ENCODE measurements around the gene UBE2C. TPM values are rescaled to one million over a fixed set of nuclear protein-coding genes. Genes with fewer than 3 reads are reported as not detected.

UBE2C gene
- polyA plus RNA-seq, 1 donor from 2014 or later: 2.5 TPM

DNA sequence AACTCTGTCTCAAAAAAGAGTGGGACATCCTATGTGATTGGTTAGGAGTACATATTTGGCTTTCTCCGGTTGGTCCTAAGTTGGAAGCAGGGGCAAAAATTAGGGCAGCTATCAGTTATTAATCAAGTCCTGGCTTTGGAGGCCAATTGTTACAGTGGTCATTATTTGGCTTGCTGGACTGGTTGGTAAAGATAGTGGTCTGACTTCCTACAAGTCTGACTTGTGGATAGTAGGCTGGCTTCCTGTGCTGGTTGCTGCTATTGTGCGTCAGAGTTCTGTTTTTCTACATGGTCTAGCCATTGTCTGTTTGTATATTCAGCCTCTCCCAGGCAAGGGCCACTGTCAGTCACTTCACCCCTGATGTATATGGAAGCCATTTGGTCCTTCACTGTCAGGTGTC is 37.8 kb downstream of the UBE2C start:
- no peak overlapping the region for H3K4me2 ChIP-seq (ENCODE audit: low read length)
- TF ChIP-seq EZH2 (IDR thresholded peaks at IDR 0.05; ENCODE audit: borderline replicate concordance, insufficient read depth, low read length, poor library complexity, severe bottlenecking): no peak
- TF ChIP-seq, protein P1, sequence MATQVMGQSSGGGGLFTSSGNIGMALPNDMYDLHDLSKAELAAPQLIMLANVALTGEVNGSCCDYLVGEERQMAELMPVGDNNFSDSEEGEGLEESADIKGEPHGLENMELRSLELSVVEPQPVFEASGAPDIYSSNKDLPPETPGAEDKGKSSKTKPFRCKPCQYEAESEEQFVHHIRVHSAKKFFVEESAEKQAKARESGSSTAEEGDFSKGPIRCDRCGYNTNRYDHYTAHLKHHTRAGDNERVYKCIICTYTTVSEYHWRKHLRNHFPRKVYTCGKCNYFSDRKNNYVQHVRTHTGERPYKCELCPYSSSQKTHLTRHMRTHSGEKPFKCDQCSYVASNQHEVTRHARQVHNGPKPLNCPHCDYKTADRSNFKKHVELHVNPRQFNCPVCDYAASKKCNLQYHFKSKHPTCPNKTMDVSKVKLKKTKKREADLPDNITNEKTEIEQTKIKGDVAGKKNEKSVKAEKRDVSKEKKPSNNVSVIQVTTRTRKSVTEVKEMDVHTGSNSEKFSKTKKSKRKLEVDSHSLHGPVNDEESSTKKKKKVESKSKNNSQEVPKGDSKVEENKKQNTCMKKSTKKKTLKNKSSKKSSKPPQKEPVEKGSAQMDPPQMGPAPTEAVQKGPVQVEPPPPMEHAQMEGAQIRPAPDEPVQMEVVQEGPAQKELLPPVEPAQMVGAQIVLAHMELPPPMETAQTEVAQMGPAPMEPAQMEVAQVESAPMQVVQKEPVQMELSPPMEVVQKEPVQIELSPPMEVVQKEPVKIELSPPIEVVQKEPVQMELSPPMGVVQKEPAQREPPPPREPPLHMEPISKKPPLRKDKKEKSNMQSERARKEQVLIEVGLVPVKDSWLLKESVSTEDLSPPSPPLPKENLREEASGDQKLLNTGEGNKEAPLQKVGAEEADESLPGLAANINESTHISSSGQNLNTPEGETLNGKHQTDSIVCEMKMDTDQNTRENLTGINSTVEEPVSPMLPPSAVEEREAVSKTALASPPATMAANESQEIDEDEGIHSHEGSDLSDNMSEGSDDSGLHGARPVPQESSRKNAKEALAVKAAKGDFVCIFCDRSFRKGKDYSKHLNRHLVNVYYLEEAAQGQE (IDR thresholded peaks at IDR 0.05; ENCODE audit: borderline replicate concordance): no peak
- TF ChIP-seq EP300 (conservative IDR thresholded peaks at IDR 0.05; ENCODE audit: poor library complexity, severe bottlenecking): no peak
- TF ChIP-seq POLR2AphosphoS5 (IDR thresholded peaks at IDR 0.05): no peak
- no peak for TF ChIP-seq SMC3 (conservative IDR thresholded peaks at IDR 0.05; ENCODE audit: poor library complexity)
- H3K9me3 ChIP-seq (ENCODE audit: low read length): no peaks in the 10 kb centered on the region
- no peak overlapping the region for H2AFZ ChIP-seq (ENCODE audit: low read depth, low read length)
- H3K36me3 ChIP-seq (ENCODE audit: insufficient read depth, low read length): no peaks in the 10 kb centered on the region
- no peaks in the 10 kb centered on the region for H4K20me1 ChIP-seq (ENCODE audit: insufficient read depth)
- no peak overlapping the region for H3K9ac ChIP-seq (ENCODE audit: low read length)
- H3K27me3 ChIP-seq (ENCODE audit: insufficient read depth, low read depth, low read length): no peaks in the 10 kb centered on the region
- no peak overlapping the region for H3K27ac ChIP-seq (ENCODE audit: low read length)
- no peaks in the 10 kb centered on the region for H3F3A ChIP-seq (ENCODE audit: insufficient read depth, low read length, poor library complexity, severe bottlenecking)
- H3K79me2 ChIP-seq (replicated peaks; ENCODE audit: insufficient read depth, low read length): no peaks in the 10 kb centered on the region
- no peaks in the 10 kb centered on the region for H3K9me2 ChIP-seq (ENCODE audit: insufficient read depth, low read length)
- no peak overlapping the region for H3K4me3 ChIP-seq (ENCODE audit: low read length)

- Histone ChIP-seq H3K27me3 (ENCODE audit: insufficient read depth, low read depth, low read length) (no peaks in the 10 kb centered on the region), H3K4me2 (ENCODE audit: low read length) (no peak overlapping the region), H3K9me3 (ENCODE audit: low read length) (no peaks in the 10 kb centered on the region), H3K9me2 (ENCODE audit: insufficient read depth, low read length) (no peaks in the 10 kb centered on the region), H3F3A (ENCODE audit: insufficient read depth, low read length, poor library complexity, severe bottlenecking) (no peaks in the 10 kb centered on the region), H3K79me2 (replicated peaks; ENCODE audit: insufficient read depth, low read length) (peaks cover 3% of the 10 kb centered on the region), H3K9ac (ENCODE audit: low read length) (no peak overlapping the region), H4K20me1 (ENCODE audit: insufficient read depth) (no peaks in the 10 kb centered on the region), H3K27ac (ENCODE audit: low read length) (no peak overlapping the region), H3K36me3 (ENCODE audit: insufficient read depth, low read length) (no peaks in the 10 kb centered on the region), H3K4me3 (ENCODE audit: low read length) (no peak overlapping the region), H2AFZ (ENCODE audit: low read depth, low read length) (no peak overlapping the region)
- TF ChIP-seq, protein P1 (IDR thresholded peaks at IDR 0.05; ENCODE audit: borderline replicate concordance): no peak
- TF ChIP-seq MXI1 (conservative IDR thresholded peaks at IDR 0.05; ENCODE audit: poor library complexity, severe bottlenecking) (no peak), CTCF (IDR thresholded peaks at IDR 0.05; ENCODE audit: poor library complexity, severe bottlenecking) (no peak), TAF1 (IDR thresholded peaks at IDR 0.05; ENCODE audit: low read depth) (no peak), POLR2AphosphoS5 (IDR thresholded peaks at IDR 0.05) (no peak), RAD21 (conservative IDR thresholded peaks at IDR 0.05) (no peak), EP300 (conservative IDR thresholded peaks at IDR 0.05; ENCODE audit: poor library complexity, severe bottlenecking) (no peak)
Measured at GRCh38 chr20:45850926-45851325, 38.5 kb downstream of the UBE2C start.

Measured in neural cell (in vitro differentiated cells).